Muscle layer of duodenum (tissue), 2 donors: ENCODE data around the gene DRD4.

Experiments used
- H3K27ac ChIP-seq: one replicate; pipeline ENCODE4 v1.7.0; 2013; ENCODE audit warnings: mild to moderate bottlenecking, low read length
- H3K27me3 ChIP-seq: one replicate; pipeline ENCODE4 v1.7.0; 2013; ENCODE audit warnings: low read depth, mild to moderate bottlenecking, control low read depth, low read length
- H3K36me3 ChIP-seq, 2 donors: one replicate each; pipeline ENCODE4 v1.7.0; 2013; ENCODE audit warnings: low read length in 2 of 2, control low read depth in 1 of 2, mild to moderate bottlenecking in 1 of 2; ENCODE audit not compliant: insufficient read depth in 2 of 2, control insufficient read depth in 1 of 2
- H3K4me1 ChIP-seq, 2 donors: one replicate each; pipeline ENCODE4 v1.7.0; 2013; ENCODE audit warnings: low read length in 2 of 2, mild to moderate bottlenecking in 2 of 2, control low read depth in 1 of 2, moderate library complexity in 1 of 2; ENCODE audit not compliant: insufficient read depth in 2 of 2, control insufficient read depth in 1 of 2
- H3K4me3 ChIP-seq, 2 donors: one replicate each; pipeline ENCODE4 v1.7.0; 2013; ENCODE audit warnings: low read length in 2 of 2, low read depth in 1 of 2, mild to moderate bottlenecking in 1 of 2
- H3K9me3 ChIP-seq, 2 donors: one replicate each; pipeline ENCODE4 v1.7.0; 2013; ENCODE audit warnings: low read length in 2 of 2, control low read depth in 1 of 2, mild to moderate bottlenecking in 1 of 2; ENCODE audit not compliant: control insufficient read depth in 1 of 2
- donor health status: healthy.

DRD4 gene

DNA sequence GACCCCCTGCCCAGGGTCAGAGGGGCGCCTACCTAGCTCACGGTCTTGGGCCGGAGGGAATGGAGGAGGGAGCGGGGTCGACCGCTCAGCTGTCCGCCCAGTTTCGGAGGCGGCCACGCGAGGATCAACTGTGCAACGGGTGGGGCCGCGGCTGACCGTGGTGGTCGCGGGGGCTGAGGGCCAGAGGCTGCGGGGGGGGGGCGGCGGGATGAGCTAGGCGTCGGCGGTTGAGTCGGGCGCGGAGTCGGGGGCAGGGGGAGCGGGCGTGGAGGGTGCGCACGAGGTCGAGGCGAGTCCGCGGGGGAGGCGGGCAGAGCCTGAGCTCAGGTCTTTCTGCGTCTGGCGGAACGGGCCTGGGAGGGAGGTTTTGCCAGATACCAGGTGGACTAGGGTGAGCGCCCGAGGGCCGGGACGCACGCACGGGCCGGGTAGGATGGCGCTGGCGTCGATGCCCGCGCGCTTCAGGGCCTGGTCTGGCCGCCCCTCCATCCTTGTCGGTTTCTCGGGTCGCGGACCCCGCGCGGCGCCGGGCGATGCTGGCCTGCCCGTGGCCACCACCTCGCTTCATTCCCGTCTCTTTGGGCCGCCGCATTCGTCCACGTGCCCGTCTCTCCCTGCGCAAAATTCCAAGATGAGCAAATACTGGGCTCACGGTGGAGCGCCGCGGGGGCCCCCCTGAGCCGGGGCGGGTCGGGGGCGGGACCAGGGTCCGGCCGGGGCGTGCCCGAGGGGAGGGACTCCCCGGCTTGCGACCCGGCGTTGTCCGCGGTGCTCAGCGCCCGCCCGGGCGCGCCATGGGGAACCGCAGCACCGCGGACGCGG is at the start of gene DRD4:
TSS of gene DRD4 (plus strand) at position 759 of the 822 bp plus-strand sequence. CDS start at position 795, 36 bp downstream.
- Histone ChIP-seq H3K4me3 (peak within 1 kb of the TSS in 1 of 2 donors; percentile 42), H3K9me3 (no peaks in the 10 kb centered on the region), H3K4me1 (peaks cover 3 to 28% of the 10 kb centered on the region in 2 donors), H3K36me3 (peaks cover 0 to 3% of the 10 kb centered on the region in 2 donors), H3K27ac (no peak within 1 kb of the TSS), H3K27me3 (peaks cover 12% of the 10 kb centered on the region)

GRCh38 chr11:587546-587945 is 49.5 kb upstream of the DRD4 start:
- Histone ChIP-seq H3K27ac (no peak overlapping the region), H3K27me3 (no peaks in the 10 kb centered on the region), H3K36me3 (peaks cover 43 to 73% of the 10 kb centered on the region in 2 donors), H3K9me3 (no peaks in the 10 kb centered on the region), H3K4me1 (no peaks in the 10 kb centered on the region), H3K4me3 (no peak overlapping the region)

- H3K9me3 ChIP-seq = no peaks in the 10 kb centered on the region
- H3K36me3 ChIP-seq = peaks cover 47 to 77% of the 10 kb centered on the region in 2 donors
- no peaks in the 10 kb centered on the region for H3K4me1 ChIP-seq
- H3K4me3 ChIP-seq = no peak overlapping the region
- no peaks in the 10 kb centered on the region for H3K27me3 ChIP-seq
- H3K27ac ChIP-seq = no peak overlapping the region
Observed at GRCh38 chr11:587978-588380, 49.1 kb upstream of the DRD4 start.

DNA sequence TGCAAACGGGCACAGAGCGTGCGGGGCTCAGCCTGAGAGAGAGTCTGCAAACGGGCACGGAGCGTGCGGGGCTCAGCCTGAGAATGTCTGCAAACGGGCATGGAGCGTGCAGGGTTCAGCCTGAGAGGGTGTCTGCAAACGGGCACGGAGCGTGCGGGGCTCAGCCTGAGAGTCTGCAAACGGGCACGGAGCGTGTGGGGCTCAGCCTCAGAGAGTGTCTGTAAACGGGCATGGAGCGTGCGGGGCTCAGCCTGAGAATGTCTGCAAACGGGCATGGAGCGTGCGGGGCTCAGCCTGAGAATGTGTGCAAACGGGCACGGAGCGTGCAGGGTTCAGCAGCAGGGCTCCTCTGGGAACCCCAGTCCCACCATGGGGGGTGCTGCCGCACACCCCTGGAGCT is 47.3 kb upstream of the DRD4 start:
- Histone ChIP-seq H3K27ac (no peak overlapping the region), H3K27me3 (no peaks in the 10 kb centered on the region), H3K36me3 (peaks cover 61 to 77% of the 10 kb centered on the region in 2 donors), H3K4me1 (no peaks in the 10 kb centered on the region), H3K9me3 (no peaks in the 10 kb centered on the region), H3K4me3 (no peak overlapping the region)

DNA sequence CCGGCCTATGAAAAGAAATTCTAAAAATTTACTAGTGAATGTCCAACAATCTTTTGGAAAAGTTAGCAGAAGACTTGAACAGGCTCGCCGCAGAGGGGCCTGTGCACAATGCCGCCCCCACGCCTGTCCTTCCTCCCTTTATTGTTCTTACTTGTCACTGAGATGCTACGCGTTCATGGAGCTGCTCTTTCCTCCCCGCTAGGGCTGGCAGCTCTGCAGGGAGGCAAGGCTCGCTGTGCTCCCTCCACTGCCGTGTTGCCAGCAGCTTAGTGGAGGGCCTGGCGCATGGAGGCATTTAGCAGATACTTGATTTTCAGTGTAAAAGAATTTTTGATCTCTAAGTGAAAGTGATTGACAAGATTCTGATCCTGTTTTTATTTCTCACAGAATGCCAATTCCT is 46.1 kb upstream of the DRD4 start:
- no peak overlapping the region for H3K27ac ChIP-seq
- H3K4me1 ChIP-seq = no peaks in the 10 kb centered on the region
- no peaks in the 10 kb centered on the region for H3K27me3 ChIP-seq
- H3K36me3 ChIP-seq = peaks cover 64 to 89% of the 10 kb centered on the region in 2 donors
- no peak overlapping the region for H3K4me3 ChIP-seq
- H3K9me3 ChIP-seq = no peaks in the 10 kb centered on the region

DNA sequence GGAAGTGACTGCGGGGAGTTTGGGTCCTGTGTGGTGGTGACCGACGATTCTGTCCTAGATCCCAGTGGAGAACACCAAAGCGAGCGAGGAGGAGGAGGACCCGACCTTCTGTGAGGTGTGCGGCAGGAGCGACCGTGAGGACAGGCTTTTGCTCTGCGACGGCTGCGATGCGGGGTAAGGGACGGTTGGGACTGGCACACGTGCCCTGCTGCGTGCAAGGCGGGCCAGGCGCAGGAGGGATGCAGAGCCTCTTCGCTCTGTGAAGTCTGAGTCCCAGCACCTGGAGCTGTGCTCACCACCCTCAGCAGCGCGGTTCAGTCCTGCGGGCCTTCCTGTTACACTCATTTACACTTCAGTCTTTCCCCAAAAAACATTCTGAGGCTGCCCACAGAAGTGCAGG is 44.6 kb upstream of the DRD4 start:
- Histone ChIP-seq H3K27ac (no peak overlapping the region), H3K36me3 (peaks cover 64 to 89% of the 10 kb centered on the region in 2 donors), H3K27me3 (no peaks in the 10 kb centered on the region), H3K4me1 (no peaks in the 10 kb centered on the region), H3K9me3 (no peaks in the 10 kb centered on the region), H3K4me3 (no peak overlapping the region)

DNA sequence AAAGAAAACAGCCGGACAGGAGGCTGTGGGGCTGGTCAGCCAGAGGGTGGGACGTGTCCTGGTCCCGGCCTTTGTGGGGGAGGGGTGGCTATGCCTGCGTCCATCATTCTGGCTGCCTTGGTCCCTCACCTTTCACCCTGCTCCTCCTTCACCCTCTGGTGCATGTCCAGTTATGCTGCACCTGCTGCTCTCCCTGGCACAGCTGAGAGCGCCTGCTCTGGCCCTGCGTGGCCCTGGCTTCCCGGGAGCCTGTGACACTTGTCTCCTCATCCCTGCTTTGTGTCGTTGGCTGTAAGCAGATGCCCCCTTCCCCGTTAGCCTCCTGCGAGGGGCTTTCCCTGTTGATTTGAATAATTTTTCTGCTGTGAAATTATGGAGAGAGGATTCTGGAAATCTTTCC is 44.2 kb upstream of the DRD4 start:
- Histone ChIP-seq H3K9me3 (no peaks in the 10 kb centered on the region), H3K4me1 (no peaks in the 10 kb centered on the region), H3K27ac (no peak overlapping the region), H3K36me3 (peaks cover 61 to 89% of the 10 kb centered on the region in 2 donors), H3K27me3 (no peaks in the 10 kb centered on the region), H3K4me3 (no peak overlapping the region)

DNA sequence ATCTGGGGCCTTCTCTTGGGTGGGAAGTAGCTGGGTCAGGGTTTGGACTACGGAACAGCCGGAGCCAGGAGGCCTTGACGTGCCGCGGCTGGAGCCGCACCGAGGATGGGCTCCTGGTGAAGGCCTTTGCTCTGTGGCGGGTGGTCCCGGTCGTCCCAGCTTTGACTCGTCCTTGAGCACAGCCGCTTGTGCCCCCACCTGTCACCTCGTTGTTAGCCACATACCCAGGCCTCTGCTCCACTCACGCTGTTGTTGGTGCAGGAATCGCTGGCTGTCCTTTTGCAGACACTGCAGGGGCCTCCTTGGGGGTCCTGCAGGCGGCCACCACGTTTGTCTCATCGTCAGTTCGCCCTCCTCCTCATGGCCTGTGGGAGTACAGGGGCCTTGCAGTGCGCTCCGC is 43.7 kb upstream of the DRD4 start:
- H3K4me3 ChIP-seq = no peak overlapping the region
- H3K27me3 ChIP-seq = no peaks in the 10 kb centered on the region
- peaks cover 61 to 89% of the 10 kb centered on the region in 2 donors for H3K36me3 ChIP-seq
- no peaks in the 10 kb centered on the region for H3K9me3 ChIP-seq
- no peak overlapping the region for H3K27ac ChIP-seq
- H3K4me1 ChIP-seq = no peaks in the 10 kb centered on the region

DNA sequence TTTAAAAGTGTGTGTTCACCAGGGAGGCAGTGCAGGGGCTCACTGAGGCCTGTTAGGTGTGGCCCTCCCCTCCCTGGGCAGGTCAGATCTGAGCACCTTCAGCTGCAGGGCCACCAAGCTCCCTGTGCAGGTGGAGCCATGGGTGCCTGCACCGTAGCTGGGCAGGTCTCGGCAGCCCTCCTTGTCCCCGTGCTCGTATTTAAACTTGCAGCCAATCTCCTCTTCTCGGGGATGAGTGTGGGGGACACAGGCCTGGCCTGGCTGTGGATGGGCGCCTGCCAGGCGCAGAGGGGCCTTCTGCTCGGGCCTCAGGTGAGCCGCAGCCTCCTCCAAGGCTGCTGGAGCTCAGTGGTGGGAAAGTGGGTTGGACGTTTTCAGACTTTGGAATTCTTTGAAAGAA is 41.7 kb upstream of the DRD4 start:
- Histone ChIP-seq H3K27ac (no peak overlapping the region), H3K27me3 (no peaks in the 10 kb centered on the region), H3K36me3 (peaks cover 48 to 85% of the 10 kb centered on the region in 2 donors), H3K4me1 (no peaks in the 10 kb centered on the region), H3K4me3 (no peak overlapping the region), H3K9me3 (no peaks in the 10 kb centered on the region)

- Histone ChIP-seq H3K4me3 (no peak overlapping the region), H3K27me3 (no peaks in the 10 kb centered on the region), H3K9me3 (no peaks in the 10 kb centered on the region), H3K27ac (no peak overlapping the region), H3K4me1 (no peaks in the 10 kb centered on the region), H3K36me3 (peaks cover 43 to 81% of the 10 kb centered on the region in 2 donors)
Observed at GRCh38 chr11:596374-596773, 40.7 kb upstream of the DRD4 start.

- H3K4me3 ChIP-seq = no peak overlapping the region
- peaks cover 47 to 84% of the 10 kb centered on the region in 2 donors for H3K36me3 ChIP-seq
- no peak overlapping the region for H3K27ac ChIP-seq
- no peaks in the 10 kb centered on the region for H3K4me1 ChIP-seq
- no peaks in the 10 kb centered on the region for H3K9me3 ChIP-seq
- no peaks in the 10 kb centered on the region for H3K27me3 ChIP-seq
Observed at GRCh38 chr11:597166-597725, 39.8 kb upstream of the DRD4 start.
